ENCODE data around the gene ENOX1.

Gene ENOX1

DNA sequence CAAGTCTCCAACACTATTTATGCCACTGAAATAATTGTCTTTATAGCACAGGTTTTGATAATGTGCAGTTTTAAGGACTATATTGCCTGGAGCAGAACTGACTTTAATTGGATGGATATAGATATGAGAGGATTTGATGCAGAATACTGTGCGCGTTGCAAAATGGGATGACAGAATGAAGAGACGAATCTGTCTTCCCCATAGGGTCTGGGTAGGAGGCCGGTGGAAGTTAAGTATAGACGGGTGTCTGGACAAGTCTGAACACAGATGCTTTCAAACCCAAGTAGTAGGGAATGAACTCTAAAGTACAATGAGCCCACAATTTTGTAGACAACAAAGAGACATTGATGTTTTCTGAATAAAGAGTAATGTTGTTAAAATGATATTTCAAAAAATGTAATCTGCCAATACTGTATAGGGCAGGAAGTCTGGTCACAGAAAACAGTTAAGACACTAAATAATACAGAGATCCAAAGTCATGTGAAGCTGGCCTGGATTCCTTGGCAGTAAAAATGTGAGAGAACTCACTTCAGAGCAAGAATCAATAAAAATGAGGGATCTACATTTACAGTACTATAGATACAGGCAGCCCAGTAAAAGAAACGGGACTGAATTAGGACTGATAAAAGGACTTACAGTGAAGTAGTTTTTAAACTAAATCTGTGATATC, 125.5 kb downstream of the ENOX1 start:
- H3K9me3 ChIP-seq (ENCODE audit: insufficient read depth, low read length, severe bottlenecking): no peaks in the 10 kb centered on the region

DNA sequence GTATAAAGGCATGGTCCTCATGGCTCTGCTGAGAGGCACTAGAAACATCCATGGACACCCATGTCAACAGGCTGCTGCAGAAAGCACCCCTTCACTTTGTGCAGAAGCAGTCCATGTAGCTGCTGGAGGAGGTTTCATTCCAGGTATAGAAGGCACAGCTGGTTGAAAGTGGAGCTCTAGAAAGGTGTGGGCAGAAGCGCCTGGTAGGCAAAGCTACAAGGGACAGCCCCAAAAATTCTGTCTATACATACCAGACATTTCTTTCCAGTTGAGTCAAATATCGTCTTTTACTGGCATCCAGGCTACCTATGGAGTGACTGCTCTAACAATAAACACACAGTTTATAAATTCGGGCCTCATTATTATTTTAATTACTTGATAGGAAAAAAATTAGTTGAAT, 129.3 kb downstream of the ENOX1 start:
- Histone ChIP-seq H3K27me3 (ENCODE audit: insufficient read depth, low read length, poor library complexity) (peaks cover 13% of the 10 kb centered on the region), H3K79me2 (ENCODE audit: insufficient read depth, low read length) (no peaks in the 10 kb centered on the region), H4K20me1 (ENCODE audit: insufficient read depth, low read length) (no peaks in the 10 kb centered on the region), H3K9ac (ENCODE audit: low read depth, low read length) (no peak overlapping the region), H3K27ac (ENCODE audit: low read length) (no peak overlapping the region), H3K36me3 (ENCODE audit: insufficient read depth, low read length) (no peaks in the 10 kb centered on the region), H3K9me3 (ENCODE audit: insufficient read depth, low read length, severe bottlenecking) (no peaks in the 10 kb centered on the region), H3K4me2 (ENCODE audit: insufficient read depth, low read length) (no peak overlapping the region), H2AFZ (ENCODE audit: low read depth, low read length) (no peak overlapping the region), H3K4me3 (ENCODE audit: low read depth in 1 of 2, low read length in 2 of 2) (no peak overlapping the region), H3K4me1 (ENCODE audit: insufficient read depth, low read length) (no peaks in the 10 kb centered on the region)
- no peak for DNase-seq
- no peak for ATAC-seq (ENCODE audit: insufficient read depth, low read depth)
- TF ChIP-seq, protein P1, sequence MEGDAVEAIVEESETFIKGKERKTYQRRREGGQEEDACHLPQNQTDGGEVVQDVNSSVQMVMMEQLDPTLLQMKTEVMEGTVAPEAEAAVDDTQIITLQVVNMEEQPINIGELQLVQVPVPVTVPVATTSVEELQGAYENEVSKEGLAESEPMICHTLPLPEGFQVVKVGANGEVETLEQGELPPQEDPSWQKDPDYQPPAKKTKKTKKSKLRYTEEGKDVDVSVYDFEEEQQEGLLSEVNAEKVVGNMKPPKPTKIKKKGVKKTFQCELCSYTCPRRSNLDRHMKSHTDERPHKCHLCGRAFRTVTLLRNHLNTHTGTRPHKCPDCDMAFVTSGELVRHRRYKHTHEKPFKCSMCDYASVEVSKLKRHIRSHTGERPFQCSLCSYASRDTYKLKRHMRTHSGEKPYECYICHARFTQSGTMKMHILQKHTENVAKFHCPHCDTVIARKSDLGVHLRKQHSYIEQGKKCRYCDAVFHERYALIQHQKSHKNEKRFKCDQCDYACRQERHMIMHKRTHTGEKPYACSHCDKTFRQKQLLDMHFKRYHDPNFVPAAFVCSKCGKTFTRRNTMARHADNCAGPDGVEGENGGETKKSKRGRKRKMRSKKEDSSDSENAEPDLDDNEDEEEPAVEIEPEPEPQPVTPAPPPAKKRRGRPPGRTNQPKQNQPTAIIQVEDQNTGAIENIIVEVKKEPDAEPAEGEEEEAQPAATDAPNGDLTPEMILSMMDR (IDR thresholded peaks at IDR 0.05; ENCODE audit: borderline replicate concordance, extremely low read depth, low read length, poor library complexity, severe bottlenecking): no peak
- no peak for TF ChIP-seq EZH2 (IDR thresholded peaks at IDR 0.05; ENCODE audit: borderline replicate concordance, low read depth, low read length, severe bottlenecking)

More for the DNA sequence above, 125.5 kb downstream of the ENOX1 start:
- Histone ChIP-seq H4K20me1 (ENCODE audit: insufficient read depth, low read length) (no peaks in the 10 kb centered on the region), H3K4me2 (ENCODE audit: insufficient read depth, low read length) (no peak overlapping the region), H3K27ac (ENCODE audit: low read length) (no peak overlapping the region), H3K9ac (ENCODE audit: low read depth, low read length) (no peak overlapping the region), H3K4me1 (ENCODE audit: insufficient read depth, low read length) (no peaks in the 10 kb centered on the region), H3K36me3 (ENCODE audit: insufficient read depth, low read length) (no peaks in the 10 kb centered on the region), H3K27me3 (ENCODE audit: insufficient read depth, low read length, poor library complexity) (peaks cover 4% of the 10 kb centered on the region), H2AFZ (ENCODE audit: low read depth, low read length) (no peak overlapping the region), H3K79me2 (ENCODE audit: insufficient read depth, low read length) (no peaks in the 10 kb centered on the region), H3K4me3 (ENCODE audit: low read depth in 1 of 2, low read length in 2 of 2) (no peak overlapping the region)
- DNase-seq (no peak), ATAC-seq (ENCODE audit: insufficient read depth, low read depth) (no peak)
- no peak for TF ChIP-seq EZH2 (IDR thresholded peaks at IDR 0.05; ENCODE audit: borderline replicate concordance, low read depth, low read length, severe bottlenecking)
- TF ChIP-seq, protein P1 (IDR thresholded peaks at IDR 0.05; ENCODE audit: borderline replicate concordance, extremely low read depth, low read length, poor library complexity, severe bottlenecking): no peak

DNA sequence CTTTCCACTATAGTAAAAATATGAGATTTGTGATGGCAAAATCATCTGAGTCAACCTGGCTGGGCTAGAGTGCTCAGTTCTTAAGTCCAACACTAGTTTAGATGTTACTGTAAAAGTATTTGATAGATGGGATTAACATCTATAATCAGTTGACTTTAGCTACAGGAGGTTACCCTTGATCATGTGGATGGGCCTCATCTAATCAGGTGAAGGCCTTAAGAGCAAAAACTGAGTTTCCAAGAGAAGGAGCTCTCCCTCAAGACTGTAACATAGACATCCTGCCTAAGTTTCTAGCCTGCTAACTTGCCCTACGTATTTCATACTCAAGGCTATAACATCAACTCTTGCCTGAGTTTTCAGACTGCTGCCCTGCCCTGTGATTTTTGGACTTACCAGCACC, 132.8 kb downstream of the ENOX1 start:
- H3K9me3 ChIP-seq (ENCODE audit: insufficient read depth, low read length, severe bottlenecking): no peaks in the 10 kb centered on the region
- no peak overlapping the region for H2AFZ ChIP-seq (ENCODE audit: low read depth, low read length)
- peaks cover 13% of the 10 kb centered on the region for H3K27me3 ChIP-seq (ENCODE audit: insufficient read depth, low read length, poor library complexity)
- DNase-seq (no peak), ATAC-seq (ENCODE audit: insufficient read depth, low read depth) (no peak)
- no peak overlapping the region for H3K4me3 ChIP-seq (ENCODE audit: low read depth in 1 of 2, low read length in 2 of 2)
- TF ChIP-seq, protein P1 (IDR thresholded peaks at IDR 0.05; ENCODE audit: borderline replicate concordance, extremely low read depth, low read length, poor library complexity, severe bottlenecking): no peak
- TF ChIP-seq EZH2 (IDR thresholded peaks at IDR 0.05; ENCODE audit: borderline replicate concordance, low read depth, low read length, severe bottlenecking): no peak
- H3K36me3 ChIP-seq (ENCODE audit: insufficient read depth, low read length): no peaks in the 10 kb centered on the region
- H3K27ac ChIP-seq (ENCODE audit: low read length): no peak overlapping the region
- no peak overlapping the region for H3K9ac ChIP-seq (ENCODE audit: low read depth, low read length)
- H4K20me1 ChIP-seq (ENCODE audit: insufficient read depth, low read length): no peaks in the 10 kb centered on the region
- no peaks in the 10 kb centered on the region for H3K79me2 ChIP-seq (ENCODE audit: insufficient read depth, low read length)
- H3K4me1 ChIP-seq (ENCODE audit: insufficient read depth, low read length): no peaks in the 10 kb centered on the region
- no peak overlapping the region for H3K4me2 ChIP-seq (ENCODE audit: insufficient read depth, low read length)
